Measurements from ENCODE around the gene FAM53B.

The FAM53B gene

GRCh38 chr10:124695259-124695658 is 48.9 kb downstream of the FAM53B start:
- no peak for DNase-seq

DNA sequence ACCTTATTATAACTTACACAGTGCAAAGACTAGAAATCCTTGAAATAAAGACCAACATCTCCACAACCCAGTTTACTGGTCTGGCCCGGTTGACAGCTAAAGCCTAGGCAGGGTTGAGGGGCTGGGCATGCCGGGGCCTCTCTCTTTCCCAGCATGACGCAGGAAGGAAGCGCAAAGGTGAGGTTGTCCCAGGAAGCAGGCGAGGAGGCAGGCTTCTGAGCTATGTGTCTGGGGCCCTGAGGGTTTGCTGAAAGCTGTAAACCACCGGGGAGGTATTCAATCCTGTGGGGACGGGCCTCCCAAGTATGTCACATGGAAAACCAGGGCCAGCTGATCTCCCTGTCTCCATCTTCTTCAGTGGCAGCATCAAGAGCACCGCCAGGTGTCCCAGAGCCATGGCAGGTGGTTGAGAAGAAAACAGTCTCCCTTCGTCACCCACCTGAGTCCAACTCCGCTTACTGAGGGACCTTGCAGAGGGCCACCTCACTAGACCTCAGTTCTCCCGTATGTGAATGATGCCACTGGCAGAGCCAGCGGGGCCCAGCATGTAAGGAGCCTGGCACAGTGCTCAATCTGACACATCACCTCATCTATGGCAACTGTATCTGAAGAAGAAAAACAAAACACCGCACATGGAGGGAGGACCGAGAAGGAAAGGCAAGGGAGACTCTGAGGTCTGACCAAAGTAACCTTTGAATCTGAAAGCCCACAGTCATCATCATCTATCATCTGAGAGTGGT is 49.5 kb downstream of the FAM53B start:
- DNase-seq, result no peak

- no peak for DNase-seq
These were observed 50.3 kb downstream of the FAM53B start for GRCh38 chr10:124693801-124694416.

DNA sequence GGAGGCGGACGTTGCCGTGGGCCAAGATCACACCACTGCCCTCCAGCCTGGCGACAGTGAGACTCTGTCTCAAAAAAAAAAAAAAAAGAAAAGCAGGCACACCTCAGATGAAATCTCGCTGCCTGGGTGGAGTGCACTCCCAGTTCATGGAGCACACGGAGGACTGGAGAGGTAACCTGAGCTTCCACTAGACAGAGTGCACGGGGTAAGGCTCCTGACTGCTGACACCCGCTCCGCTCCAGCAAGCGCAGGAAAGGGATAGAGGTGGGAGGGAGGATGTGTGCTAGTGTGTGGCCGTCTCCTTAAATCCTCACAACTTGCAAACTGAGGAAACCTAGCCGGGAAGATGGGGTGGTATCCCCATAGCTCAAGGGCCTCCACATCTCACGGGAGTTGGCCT is 50.8 kb downstream of the FAM53B start:
- no peak for DNase-seq

DNA sequence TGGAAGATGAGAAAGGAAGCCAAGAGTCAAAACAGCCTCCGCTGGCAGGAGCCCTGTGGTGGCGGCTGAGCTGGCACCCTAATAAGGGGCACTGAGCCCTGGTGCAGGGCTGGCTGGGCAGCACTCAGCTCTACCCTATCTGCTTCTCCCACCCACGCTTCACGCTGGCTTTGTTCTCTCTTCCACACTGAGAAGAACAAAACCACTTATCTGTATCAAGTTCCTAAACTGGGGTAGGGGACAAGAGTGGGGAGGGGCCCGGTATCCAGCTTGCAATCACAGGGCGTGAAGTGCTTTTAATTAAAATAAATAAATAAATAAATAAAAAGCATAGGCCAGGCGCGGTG is 52.1 kb downstream of the FAM53B start:
- no peak for DNase-seq

DNA sequence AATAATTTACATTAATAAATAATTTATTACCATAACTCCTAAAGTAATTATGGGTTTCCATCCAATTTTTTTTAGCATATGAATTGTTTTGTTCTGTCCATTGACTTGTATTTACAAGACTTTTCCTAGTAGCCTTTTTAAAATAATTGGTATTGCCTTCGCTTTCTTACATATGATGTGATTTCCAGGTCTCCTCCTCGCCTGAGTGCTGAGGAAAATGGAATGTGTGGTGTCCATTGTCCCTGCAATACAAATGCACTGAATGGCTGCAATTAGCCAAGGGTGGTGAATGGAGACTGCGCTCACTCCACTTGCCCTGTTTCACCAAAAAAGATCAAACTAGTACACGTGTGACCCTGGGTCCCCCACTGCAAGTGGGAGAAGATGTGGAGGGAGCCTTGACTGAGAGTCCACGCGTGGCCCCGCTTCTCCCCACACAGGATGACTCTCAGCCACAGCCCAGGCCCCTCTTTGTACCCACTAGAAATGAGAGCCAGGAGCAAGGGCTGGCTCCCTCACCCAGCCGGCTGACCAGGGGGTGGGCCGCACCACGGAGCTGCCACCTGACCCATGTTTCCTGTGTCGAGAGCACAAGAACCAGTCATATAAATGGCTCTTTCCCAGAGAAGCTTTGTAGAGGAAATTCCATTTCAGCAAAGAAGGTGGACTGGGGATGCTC is 52.6 kb downstream of the FAM53B start:
- no peak for DNase-seq

DNA sequence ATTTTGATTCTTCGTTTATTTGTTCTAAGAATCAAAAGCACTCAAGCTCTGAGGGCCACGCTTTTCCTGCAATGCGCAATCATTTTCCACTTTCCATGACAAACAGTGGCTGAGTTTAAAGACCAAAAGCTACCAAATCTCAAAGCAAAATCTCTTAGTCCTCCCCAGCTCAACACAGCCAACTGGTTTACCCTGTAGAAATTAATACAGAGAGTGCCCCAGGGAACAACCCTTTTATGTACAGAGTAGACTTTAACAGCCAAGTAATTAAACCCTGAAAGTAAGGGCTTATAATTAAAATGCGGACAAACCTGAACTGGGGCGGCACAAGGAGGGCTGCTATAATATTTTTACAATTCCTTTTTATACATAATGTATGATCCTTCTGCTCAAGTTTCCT is 53.2 kb downstream of the FAM53B start:
- no peak for DNase-seq

- DNase-seq, result peak; percentile 55
These were observed 54.2 kb downstream of the FAM53B start for GRCh38 chr10:124689911-124690498.

GRCh38 chr10:124688889-124689670 is 55.1 kb downstream of the FAM53B start:
- peak; percentile 77 for DNase-seq

GRCh38 chr10:124688386-124688785 is 55.8 kb downstream of the FAM53B start:
- no peak for DNase-seq

- no peak for DNase-seq
These were observed 57.3 kb downstream of the FAM53B start for GRCh38 chr10:124686707-124687376.

- DNase-seq, result no peak
These were observed 58.9 kb downstream of the FAM53B start for GRCh38 chr10:124685261-124685660.

GRCh38 chr10:124683814-124684213 is 60.4 kb downstream of the FAM53B start:
- DNase-seq, result no peak

- no peak for DNase-seq
These were observed 62.3 kb downstream of the FAM53B start for GRCh38 chr10:124681626-124682552.

DNA sequence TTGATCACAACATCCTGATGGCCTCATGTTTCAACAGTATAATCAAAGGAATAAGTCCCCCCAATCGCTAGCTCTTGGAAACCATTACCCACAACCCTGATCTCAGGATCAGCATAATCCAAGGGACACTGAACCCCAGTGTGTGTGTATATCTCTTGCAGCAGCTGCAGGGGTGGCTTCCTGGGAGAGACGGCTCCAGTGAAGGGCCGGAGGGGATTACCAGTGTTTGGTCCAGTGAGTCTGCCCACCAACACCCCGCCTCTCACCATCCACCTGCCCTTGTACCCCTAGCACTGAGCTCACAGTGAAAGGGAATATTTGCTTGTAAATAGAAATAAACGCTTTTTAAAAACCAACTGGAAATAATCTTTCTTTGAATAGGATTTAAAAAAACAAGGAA is 63.1 kb downstream of the FAM53B start:
- no peak for DNase-seq

DNA sequence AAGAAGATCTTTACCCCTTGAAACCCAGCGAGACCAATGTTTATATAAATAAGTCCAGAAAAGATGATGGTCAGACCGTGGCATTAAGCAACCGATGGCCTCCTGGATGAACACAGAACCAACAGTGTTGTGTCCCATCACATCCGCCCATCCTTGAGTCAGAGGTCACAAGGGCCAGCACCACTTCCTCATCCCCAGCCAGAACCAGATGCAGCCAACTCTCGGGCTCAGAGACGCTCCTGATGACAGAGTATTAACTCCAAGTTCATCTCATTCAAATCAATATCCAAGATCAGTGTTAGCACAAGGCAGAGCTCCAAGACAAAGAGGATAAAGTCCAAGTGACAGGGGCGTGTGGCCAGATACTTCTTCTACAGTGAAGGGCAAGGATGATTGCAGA is 63.5 kb downstream of the FAM53B start:
- no peak for DNase-seq

DNA sequence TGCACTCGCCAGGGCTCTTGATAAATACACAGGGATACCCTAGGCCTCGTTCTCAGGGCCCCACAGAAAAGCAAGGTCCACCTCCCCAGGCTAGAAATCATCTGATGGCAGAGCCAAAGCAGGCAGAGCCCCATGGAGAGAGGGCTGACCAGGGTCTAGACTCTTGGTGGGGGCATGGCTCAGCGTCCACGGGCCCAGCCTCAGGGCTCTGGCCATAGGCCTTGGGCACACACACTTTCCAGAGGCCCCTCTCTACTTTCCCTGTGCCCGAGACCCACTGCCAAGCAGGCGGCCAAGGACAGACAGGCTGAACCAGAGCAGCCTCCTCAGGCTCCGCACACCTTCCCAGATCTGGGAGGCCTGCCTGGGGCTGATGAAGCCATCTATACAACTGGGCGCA is 64.8 kb downstream of the FAM53B start:
- no peak for DNase-seq

GRCh38 chr10:124678557-124679240 is 65.5 kb downstream of the FAM53B start:
- peak; percentile 33 for DNase-seq

DNA sequence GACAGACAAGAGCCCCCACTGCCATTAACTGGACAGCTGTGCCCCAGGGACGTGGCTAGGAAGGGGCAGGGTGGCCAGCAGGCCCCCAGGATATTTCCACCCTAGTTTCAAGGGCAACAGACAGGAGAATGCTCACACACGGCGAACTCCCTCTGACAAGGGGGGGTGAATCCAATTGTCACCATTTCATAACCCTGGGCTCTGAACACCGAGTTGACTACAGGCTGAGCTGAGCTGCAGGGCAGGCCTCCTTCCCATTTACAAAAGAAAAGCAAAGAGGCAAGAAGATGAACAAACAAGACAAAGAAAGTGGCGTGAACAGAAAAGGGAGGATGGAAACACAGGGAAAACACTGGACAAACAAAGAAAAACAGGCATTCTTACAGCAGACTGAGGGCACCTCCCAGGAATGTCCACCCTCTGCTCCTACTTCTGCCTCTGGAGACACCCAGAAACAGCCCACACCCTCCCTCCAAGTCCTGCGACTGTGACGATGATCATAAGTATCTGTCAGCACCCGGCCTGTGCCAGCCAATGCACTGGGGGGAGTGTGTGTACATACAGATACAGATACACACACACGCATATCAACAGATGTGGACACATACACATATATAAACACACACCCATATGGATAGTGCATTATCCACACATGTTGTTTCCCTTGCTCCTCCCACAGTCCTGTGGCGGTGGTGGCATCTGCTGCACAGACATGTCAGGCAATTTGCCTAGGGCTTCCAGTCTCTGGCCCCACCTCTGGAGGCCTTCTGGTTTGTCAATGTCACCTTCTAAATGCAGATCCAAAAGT is 66.2 kb downstream of the FAM53B start:
- no peak for DNase-seq

GRCh38 chr10:124677293-124677699 is 66.9 kb downstream of the FAM53B start:
- DNase-seq, result no peak
